ENCODE results near the gene LCNL1.
"Not testable (repeated sequence)": the region's sequence is repeated elsewhere in the genome, so short reads cannot be mapped to it uniquely, and the experiment has no call there.

LCNL1 gene

GRCh38 chr9:136994180-136994887 lies 11.5 kb downstream of the LCNL1 start:
- no peak for DNase-seq (ENCODE audit: low spot score)

GRCh38 chr9:136994888-136995230 lies 12.1 kb downstream of the LCNL1 start:
- DNase-seq (ENCODE audit: low spot score) = no peak

GRCh38 chr9:136995362-136995761 lies 12.6 kb downstream of the LCNL1 start:
- no peak for DNase-seq (ENCODE audit: low spot score)

GRCh38 chr9:136995772-136996311 lies 13.0 kb downstream of the LCNL1 start:
- no peak for DNase-seq (ENCODE audit: low spot score)

- no peak for DNase-seq (ENCODE audit: low spot score)
Measured at GRCh38 chr9:136996361-136997292, 13.8 kb downstream of the LCNL1 start, which contains the start of gene CLIC3. Gene CLIC3 (minus strand): TSS chr9:136996568. CDS start chr9:136996543, 25 bp downstream.

- DNase-seq (ENCODE audit: low spot score) = no peak
Measured at GRCh38 chr9:136997371-136997770, 14.6 kb downstream of the LCNL1 start.

- DNase-seq (ENCODE audit: low spot score) = no peak
Measured at GRCh38 chr9:136997830-136998234, 15.0 kb downstream of the LCNL1 start.

GRCh38 chr9:137000177-137000930 lies 17.6 kb downstream of the LCNL1 start:
- DNase-seq (ENCODE audit: low spot score) = no peak

- DNase-seq (ENCODE audit: low spot score) = no peak
Measured at GRCh38 chr9:137001857-137002645, 19.3 kb downstream of the LCNL1 start.

GRCh38 chr9:137002646-137003041 lies 19.9 kb downstream of the LCNL1 start:
- DNase-seq (ENCODE audit: low spot score) = no peak

GRCh38 chr9:137004285-137004684 lies 21.5 kb downstream of the LCNL1 start:
- not testable (repeated sequence) for DNase-seq (ENCODE audit: low spot score)

GRCh38 chr9:137006116-137007003 lies 23.6 kb downstream of the LCNL1 start:
- DNase-seq (ENCODE audit: low spot score) = no peak

GRCh38 chr9:137007108-137007815 lies 24.5 kb downstream of the LCNL1 start:
- DNase-seq (ENCODE audit: low spot score) = no peak

- DNase-seq (ENCODE audit: low spot score) = no peak
Measured at GRCh38 chr9:137007816-137008270, 25.1 kb downstream of the LCNL1 start.

GRCh38 chr9:137008312-137008711 lies 25.5 kb downstream of the LCNL1 start:
- DNase-seq (ENCODE audit: low spot score) = no peak

- DNase-seq (ENCODE audit: low spot score) = no peak
Measured at GRCh38 chr9:137009217-137009616, 26.4 kb downstream of the LCNL1 start.

GRCh38 chr9:137009938-137010732 lies 27.3 kb downstream of the LCNL1 start:
- no peak for DNase-seq (ENCODE audit: low spot score)

GRCh38 chr9:137011156-137011555 lies 28.4 kb downstream of the LCNL1 start:
- DNase-seq (ENCODE audit: low spot score) = no peak

Measured in hematopoietic multipotent progenitor cell treated with erythropoietin and hydrocortisone succinate and interleukin-3 and kit ligand, for 15 days (in vitro differentiated cells).